Muscle layer of colon (tissue), 2 donors: Measurements from ENCODE around the gene EXOC3L4.

Source experiments
- H3K27ac ChIP-seq: one replicate; pipeline ENCODE4 v1.7.0; 2013; ENCODE audit warnings: low read depth, mild to moderate bottlenecking, low read length, moderate library complexity
- H3K27me3 ChIP-seq, 2 donors: one replicate each; pipeline ENCODE4 v1.7.0; 2013; ENCODE audit warnings: low read length in 2 of 2, mild to moderate bottlenecking in 2 of 2; ENCODE audit not compliant: insufficient read depth in 2 of 2, control insufficient read depth in 1 of 2
- H3K36me3 ChIP-seq: one replicate; pipeline ENCODE4 v1.7.0; 2013; ENCODE audit warnings: mild to moderate bottlenecking, low read length; ENCODE audit not compliant: insufficient read depth
- H3K4me1 ChIP-seq: one replicate; pipeline ENCODE4 v1.7.0; 2013; ENCODE audit warnings: mild to moderate bottlenecking, low read length; ENCODE audit not compliant: insufficient read depth
- H3K4me3 ChIP-seq, 2 donors: one replicate each; pipeline ENCODE4 v1.7.0; 2013; ENCODE audit warnings: low read length in 2 of 2, low read depth in 1 of 2, mild to moderate bottlenecking in 1 of 2, moderate library complexity in 1 of 2
- H3K9ac ChIP-seq: one replicate; pipeline ENCODE4 v1.7.0; 2013; ENCODE audit warnings: low read length
- H3K9me3 ChIP-seq: one replicate; pipeline ENCODE4 v1.7.0; 2013; ENCODE audit warnings: mild to moderate bottlenecking, low read length
- donor health status: abdominal sarcoma.
- donor health status: Adenocarcinoma of cecum.

EXOC3L4 gene

DNA sequence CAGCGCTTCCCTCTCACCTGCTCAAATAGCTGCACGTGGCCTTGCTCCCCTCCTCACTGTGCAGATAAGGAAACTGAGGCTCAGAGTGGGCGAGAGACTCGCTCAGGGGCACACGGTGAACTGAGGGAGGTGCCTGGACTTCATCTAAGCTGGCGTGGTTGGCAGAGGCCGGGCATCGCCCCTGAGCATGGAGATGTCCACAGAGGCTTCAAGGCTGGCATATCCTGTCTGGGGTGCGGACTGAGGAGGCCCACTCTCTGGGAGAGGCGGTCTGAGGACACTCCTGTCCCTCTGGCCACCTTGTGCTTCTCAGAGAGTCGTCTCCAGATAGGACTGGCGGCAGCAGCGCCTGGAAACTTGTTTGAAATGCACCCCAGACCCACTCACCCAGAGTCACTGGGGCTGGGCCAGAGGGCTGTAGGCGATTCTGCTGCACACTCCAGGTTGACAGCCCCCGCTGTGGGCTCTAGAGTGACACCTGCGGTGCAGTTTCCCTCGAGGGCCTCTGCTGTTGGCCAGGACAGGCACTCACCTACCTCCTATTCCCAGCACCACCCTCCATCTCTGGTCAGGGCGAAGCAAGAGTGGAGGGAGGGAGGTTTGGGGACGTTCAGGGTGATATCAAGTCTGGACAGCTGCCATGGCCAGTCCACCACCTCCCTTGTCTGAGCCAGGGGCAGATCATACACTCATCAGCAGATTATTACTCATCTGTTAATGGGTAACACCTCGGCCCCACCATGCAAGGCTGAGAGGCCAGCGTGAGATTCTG lies 21.7 kb upstream of the EXOC3L4 start:
- Histone ChIP-seq H3K4me1 (no peaks in the 10 kb centered on the region), H3K9me3 (no peaks in the 10 kb centered on the region), H3K27ac (no peak overlapping the region), H3K36me3 (no peaks in the 10 kb centered on the region), H3K4me3 (no peak overlapping the region), H3K9ac (no peak overlapping the region), H3K27me3 (peaks cover 0 to 4% of the 10 kb centered on the region in 2 donors)

DNA sequence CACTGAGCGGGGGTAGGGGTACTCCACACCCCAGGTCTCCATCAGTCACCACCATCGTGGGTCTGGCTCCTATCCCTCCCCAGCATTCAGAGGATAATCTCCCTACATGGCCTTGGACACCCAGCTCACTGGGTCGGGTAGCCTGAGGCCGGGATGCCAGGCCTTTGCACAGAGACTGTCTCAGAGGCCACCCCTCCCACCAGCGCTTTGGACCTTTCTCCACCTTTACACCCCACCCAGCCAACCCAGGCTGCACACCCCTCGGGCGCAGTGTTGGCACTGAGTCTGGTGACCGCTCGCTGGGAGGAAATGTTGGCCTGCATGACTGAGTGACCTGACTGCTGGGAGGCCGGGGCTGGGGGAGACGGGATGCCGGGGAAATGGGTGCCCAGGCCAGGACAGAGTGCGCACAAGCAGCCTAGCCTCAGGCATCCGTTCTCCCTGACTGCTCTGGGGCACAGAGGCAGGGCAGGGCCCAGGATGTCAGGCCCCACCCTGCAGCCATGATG lies 21.1 kb upstream of the EXOC3L4 start:
- Histone ChIP-seq H3K27me3 (peaks cover 0 to 4% of the 10 kb centered on the region in 2 donors), H3K9me3 (no peaks in the 10 kb centered on the region), H3K4me3 (no peak overlapping the region), H3K9ac (no peak overlapping the region), H3K4me1 (no peaks in the 10 kb centered on the region), H3K36me3 (no peaks in the 10 kb centered on the region), H3K27ac (no peak overlapping the region)

DNA sequence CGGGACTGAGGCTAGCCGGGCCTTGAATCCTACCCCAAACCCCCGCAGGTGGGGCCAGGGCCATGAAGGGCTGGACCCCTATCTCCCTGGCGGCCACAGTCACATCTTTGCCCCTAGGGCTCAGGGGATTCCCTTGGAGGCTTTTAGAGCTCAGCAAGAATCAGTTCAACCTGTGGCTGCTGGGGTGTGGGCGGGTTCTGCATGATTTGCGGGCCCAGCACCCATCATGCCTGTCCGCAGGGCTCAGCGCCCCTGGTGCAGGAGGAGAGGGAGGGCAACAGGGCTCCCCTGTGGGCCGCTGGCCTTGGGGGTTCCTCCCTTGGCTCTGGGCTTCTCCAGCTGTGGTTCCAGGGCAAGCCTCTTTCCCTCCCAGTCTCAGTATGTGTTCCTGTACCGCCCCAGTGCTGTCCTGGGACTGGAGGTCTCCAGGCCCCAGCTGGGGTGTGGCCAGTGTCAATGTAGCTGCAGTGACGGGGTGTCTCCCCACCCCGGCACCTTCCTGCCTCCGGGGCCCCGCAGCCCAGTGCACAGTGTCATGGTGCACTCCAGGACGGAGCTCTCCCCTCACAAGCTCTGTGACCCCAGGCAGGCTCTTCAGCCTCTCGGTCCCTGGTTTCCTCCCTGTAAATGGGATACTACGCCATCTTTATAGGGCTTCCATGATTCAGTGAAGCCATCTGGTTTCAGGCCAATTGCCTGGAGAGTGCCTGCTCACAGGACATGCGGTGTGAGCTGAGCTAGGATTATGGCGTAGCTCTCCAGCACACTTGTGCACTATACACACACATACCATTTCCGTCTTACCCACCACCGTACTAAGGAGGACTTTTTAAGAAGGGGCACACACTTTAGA lies 20.4 kb upstream of the EXOC3L4 start:
- Histone ChIP-seq H3K27ac (no peak overlapping the region), H3K27me3 (peaks cover 0 to 4% of the 10 kb centered on the region in 2 donors), H3K4me3 (no peak overlapping the region), H3K36me3 (no peaks in the 10 kb centered on the region), H3K9ac (no peak overlapping the region), H3K9me3 (no peaks in the 10 kb centered on the region), H3K4me1 (no peaks in the 10 kb centered on the region)

DNA sequence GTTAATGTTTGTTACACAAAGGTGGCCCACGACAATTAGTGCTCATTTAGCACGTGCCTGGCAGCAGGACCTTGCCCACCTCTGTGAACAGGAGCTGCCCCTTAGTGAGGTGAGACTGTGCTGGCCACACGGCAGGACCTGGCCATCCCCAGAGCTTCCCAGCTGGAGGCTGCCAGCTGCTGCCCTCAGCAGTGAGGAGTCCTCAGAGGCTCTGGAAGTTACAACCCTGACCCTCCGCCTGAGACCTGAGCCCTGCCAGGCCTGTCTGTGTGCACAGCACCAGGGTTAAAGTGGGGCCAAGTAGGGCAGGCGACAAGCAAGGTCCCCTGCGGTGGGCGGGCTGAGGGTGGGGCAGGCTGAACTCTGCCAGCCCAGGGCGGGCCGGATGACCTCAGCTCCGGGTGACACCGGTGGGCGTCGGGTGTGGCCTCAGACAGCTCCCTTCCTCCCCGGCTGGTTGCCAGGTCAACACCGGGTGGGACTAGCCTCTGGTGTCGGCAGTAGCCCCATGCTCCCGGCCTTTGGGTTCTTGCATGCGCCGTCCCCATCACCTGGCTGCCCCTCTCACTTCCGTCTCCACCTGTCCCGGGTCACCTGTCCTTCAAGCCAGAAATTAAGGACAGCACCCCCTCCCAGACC lies 19.7 kb upstream of the EXOC3L4 start:
- Histone ChIP-seq H3K4me1 (no peaks in the 10 kb centered on the region), H3K4me3 (no peak overlapping the region), H3K9ac (no peak overlapping the region), H3K27me3 (peaks cover 0 to 3% of the 10 kb centered on the region in 2 donors), H3K36me3 (no peaks in the 10 kb centered on the region), H3K27ac (no peak overlapping the region), H3K9me3 (no peaks in the 10 kb centered on the region)

DNA sequence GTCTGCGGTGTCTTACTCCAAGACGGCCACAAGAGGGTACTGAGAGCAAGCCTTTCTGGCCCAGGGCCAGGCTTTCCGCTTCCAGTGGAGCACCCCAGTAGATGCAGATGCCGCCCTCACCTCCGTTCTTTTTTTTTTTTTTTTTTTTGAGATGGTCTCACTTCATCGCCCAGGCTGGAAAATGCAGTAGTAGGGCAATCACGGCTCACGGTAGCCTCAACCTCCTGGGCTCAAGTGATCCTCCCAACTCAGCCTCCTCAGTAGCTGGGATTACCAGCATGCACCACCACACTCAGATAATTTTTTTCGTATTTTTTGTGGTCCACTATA lies 16.1 kb upstream of the EXOC3L4 start:
- Histone ChIP-seq H3K27me3 (peaks cover 0 to 4% of the 10 kb centered on the region in 2 donors), H3K4me3 (no peak overlapping the region), H3K9me3 (no peaks in the 10 kb centered on the region), H3K4me1 (no peaks in the 10 kb centered on the region), H3K27ac (no peak overlapping the region), H3K36me3 (no peaks in the 10 kb centered on the region), H3K9ac (no peak overlapping the region)

DNA sequence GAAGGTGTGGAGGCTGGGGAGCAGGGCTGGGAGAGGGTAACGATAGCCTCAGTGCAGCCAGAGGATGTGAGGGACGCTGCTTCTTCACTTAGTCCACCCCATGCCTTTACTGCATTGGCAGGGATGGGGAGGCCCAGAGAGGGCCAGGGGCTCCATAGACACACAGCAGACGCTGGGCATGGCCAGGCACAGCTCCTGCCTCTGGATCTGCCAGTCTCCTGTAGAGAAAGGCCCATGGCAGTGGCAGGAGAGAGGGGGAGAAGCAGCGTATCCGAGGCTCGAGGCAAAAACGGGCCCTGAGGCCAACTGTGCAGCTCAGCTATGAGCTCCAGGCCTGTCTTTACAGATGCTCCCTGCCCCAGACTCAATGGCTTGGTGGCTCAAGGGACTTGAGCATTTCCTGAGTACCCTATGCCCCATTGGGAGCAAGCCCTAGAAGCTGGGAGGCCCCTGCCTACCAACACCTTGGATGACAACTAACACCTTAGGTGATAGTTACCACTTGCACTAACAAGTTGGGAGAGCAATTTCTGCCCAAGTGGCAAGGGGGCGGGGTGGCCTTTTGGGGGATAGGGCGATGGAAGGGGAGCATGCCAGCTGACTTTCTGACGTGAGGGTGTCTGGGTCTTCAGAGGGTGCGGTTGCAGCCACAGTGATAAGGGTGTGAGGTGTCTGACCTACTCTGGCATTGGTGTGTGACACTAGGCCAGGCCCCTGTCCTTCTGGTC lies 15.5 kb upstream of the EXOC3L4 start:
- Histone ChIP-seq H3K9ac (no peak overlapping the region), H3K36me3 (no peaks in the 10 kb centered on the region), H3K4me1 (no peaks in the 10 kb centered on the region), H3K27me3 (peaks cover 0 to 9% of the 10 kb centered on the region in 2 donors), H3K27ac (no peak overlapping the region), H3K4me3 (no peak overlapping the region), H3K9me3 (no peaks in the 10 kb centered on the region)

DNA sequence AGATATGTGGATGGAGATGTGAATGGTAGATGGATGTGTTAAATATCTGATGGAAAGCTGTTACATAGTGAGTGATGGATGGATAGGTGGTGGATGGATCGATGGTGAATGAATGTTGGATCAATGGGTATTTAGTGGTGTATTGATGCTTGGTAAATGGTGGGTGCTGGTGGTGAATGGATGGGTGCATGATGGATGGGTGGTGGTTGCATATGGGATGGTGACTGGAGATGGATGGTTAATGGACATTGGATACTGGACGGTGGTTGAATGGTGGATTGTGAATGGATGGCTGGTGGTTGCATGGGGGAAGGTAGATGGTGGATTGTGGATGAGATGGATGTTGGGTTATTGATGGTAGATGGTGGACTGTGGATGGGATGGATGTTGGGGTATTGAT lies 12.6 kb upstream of the EXOC3L4 start:
- Histone ChIP-seq H3K27ac (no peak overlapping the region), H3K9ac (no peak overlapping the region), H3K4me1 (no peaks in the 10 kb centered on the region), H3K9me3 (no peaks in the 10 kb centered on the region), H3K27me3 (peaks cover 0 to 28% of the 10 kb centered on the region in 2 donors), H3K4me3 (no peak overlapping the region), H3K36me3 (no peaks in the 10 kb centered on the region)

DNA sequence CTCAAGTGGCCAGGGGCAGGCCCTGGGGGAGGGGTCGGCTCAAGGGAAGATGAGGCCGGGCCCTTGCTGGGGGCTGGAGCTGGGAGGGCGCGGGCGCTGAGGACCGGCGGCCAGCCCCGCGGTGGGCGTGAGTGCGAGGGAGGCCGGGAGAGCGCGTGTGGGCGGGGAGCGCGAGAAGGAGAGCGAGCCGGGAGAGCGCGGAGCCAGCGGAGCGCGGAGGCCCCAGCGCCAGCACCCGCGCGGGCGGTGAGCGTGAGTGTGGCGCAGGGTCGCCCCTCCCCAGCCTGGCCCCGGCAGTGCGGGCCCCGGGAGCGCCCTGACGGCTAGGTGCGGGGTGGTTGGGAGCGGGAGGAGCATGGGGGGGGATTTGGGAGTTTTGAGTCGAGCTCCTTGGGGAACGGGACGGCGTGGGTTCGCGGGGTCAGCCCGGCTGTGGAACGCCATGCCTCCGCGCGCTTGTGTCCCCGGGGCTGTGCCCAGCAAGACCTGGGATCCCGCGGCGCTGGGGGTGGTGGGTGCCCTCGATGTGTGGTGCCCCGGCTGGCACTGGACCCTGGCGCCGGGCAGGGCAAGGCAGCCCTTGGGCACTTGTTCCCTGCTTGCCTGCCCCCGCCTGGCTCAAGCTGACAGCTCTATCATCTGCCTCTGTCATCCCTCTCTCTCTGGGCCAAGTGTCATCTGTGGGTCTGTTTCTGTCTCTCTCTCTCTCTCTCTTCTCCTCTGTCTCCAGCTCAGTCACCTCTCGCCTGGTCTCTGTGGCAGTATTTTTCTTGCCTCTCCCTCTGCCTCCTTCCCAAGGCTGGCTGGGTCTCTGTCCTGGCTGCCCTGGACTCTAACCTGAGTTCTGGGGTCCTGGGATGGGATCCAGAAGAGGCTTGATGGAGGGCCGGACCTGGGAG lies 10.3 kb upstream of the EXOC3L4 start, which contains the start of gene LBHD2:
LBHD2 (plus strand) TSS at position 190 of the 899 bp plus-strand sequence. CDS start 1,803 bp downstream, outside the sequence.
- Histone ChIP-seq H3K9me3 (no peaks in the 10 kb centered on the region), H3K36me3 (no peaks in the 10 kb centered on the region), H3K27ac (no peak within 1 kb of the TSS), H3K4me3 (peak within 1 kb of the TSS in 1 of 2 donors; percentile 38), H3K9ac (no peak within 1 kb of the TSS), H3K27me3 (peaks cover 0 to 28% of the 10 kb centered on the region in 2 donors), H3K4me1 (no peaks in the 10 kb centered on the region)

DNA sequence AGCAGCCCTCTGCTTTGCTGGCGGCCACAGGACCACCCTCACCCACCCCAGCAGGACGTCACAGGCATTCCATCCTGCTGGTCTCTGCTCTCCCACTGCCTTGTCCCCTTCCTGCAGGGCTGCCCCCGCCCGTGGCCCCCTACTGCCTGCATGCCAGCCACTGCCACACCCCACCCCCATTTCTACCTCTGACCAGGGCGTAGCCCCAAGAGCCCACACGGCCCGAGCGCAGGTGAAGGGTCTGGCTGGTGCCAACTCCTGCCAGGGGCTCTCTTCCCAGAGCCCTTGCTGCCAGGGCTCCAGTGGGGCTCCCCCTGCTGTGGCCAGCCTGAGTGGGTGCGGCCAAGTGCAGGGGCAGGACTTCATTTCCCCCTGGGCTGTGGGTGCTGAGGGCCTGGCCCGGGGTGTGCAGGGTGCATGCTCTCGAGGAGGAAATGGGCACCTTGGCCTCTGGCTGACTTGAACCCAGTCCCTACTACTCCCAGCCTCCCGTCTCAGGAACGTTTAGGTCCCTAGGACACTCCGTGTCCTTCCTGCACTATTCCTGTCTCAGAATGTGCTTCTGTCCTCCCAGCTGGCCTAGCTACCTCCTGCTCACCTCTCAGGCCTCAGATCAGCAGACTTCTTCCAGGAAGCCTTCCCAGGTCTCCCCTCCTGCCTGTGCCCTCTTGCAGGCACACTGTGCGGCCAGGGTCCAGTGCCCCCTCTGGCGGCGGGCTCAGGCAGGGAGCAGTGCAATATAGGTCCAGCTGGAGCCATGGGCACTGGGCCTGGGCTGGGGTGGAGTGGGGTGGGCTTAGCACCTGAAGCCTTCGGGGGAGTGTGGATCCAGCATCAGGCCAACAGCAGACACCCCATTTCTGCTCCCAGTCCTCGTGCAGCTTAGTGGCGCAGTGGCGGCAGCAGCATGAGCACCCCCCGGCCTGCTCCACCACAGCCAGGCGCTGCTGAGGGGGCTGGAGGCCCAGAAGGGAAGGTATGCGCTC lies 9.1 kb upstream of the EXOC3L4 start:
- Histone ChIP-seq H3K4me1 (no peaks in the 10 kb centered on the region), H3K4me3 (no peak overlapping the region), H3K9ac (no peak overlapping the region), H3K27me3 (peaks cover 0 to 28% of the 10 kb centered on the region in 2 donors), H3K36me3 (no peaks in the 10 kb centered on the region), H3K27ac (no peak overlapping the region), H3K9me3 (no peaks in the 10 kb centered on the region)
